Ovary (tissue), 10 donors: ENCODE data around the gene CRYBG1. TPM values are rescaled to one million over a fixed set of nuclear protein-coding genes. Genes with fewer than 3 reads are reported as not detected.

Experiments
- DNase-seq, 5 donors: peaks; one replicate each; pipeline ENCODE4 v3.0.0-alpha.2; 2019 to 2020
- H3K27ac ChIP-seq, 2 donors: fragments of 200-600 bp; one replicate each; pipeline versions ENCODE4 v1.5.1 to v1.8.0; 2019 to 2022
- H3K27me3 ChIP-seq: fragments of 200-600 bp; one replicate; pipeline ENCODE4 v1.8.0; 2022
- H3K36me3 ChIP-seq: fragments of 200-600 bp; sonication (generic); one replicate; pipeline ENCODE4 v1.5.1; 2019
- H3K4me1 ChIP-seq: one replicate; pipeline ENCODE4 v1.8.1; 2013; ENCODE audit warnings: mild to moderate bottlenecking, moderate library complexity; ENCODE audit not compliant: insufficient read depth
- H3K4me3 ChIP-seq: fragments of 200-600 bp; sonication (generic); one replicate; pipeline ENCODE4 v1.5.1; 2017
- H3K9me3 ChIP-seq, 2 donors: fragments of 200-600 bp in 1 of 2; sonication (generic) in 1 of 2; one replicate each; pipeline versions ENCODE4 v1.5.1 to v1.8.1; 2013 to 2019; ENCODE audit warnings: mild to moderate bottlenecking in 1 of 2, moderate library complexity in 1 of 2
- EP300 ChIP-seq: sonication (generic); formaldehyde crosslinking; IDR thresholded peaks from one replicate; pipeline ENCODE4 v1.6.1; 2017; ENCODE audit warnings: antibody characterized with exemption
- POLR2A ChIP-seq: fragments of 450-650 bp; IDR thresholded peaks from one replicate; pipeline ENCODE4 v1.6.1; 2017; ENCODE audit warnings: antibody characterized with exemption, mild to moderate bottlenecking, moderate library complexity
- WGBS, 3 donors: extraction: QIAGEN DNeasy Blood & Tissue Kit in 1 of 3; methylation state at CpG; one replicate each; pipeline versions ENCODE4 v1.1.5 to v1.1.7; 2013 to 2017; 5-methylcytosine and 5-hydroxymethylcytosine counted together
- intact Hi-C, 4 donors: fragments of 100-400 bp; cut with DNase I; formaldehyde crosslinking; loops; one replicate each; pipeline versions ENCODE4 v1.11.0 to v1.15.1; 2022 to 2023
- long read RNA-seq, 3 donors: library from polyadenylated mRNA in 2 of 3; unstranded in 2 of 3; transcript quantifications; one replicate each; pipeline ENCODE4 v2.0.0 and lab custom pipeline, GENCODE V29; 2021 to 2026
- polyA plus RNA-seq, 2 donors: library from polyadenylated mRNA; stranded (reverse); fragments of 200-250 nt in 1 of 2; fragments of 350-450 nt in 1 of 2; fragmentation: Illumina TruSeq in 1 of 2; extraction: RNeasy Lipid Tissue Mini Kit (QIAGEN cat#74804) in 1 of 2; gene quantifications; one replicate each; pipeline ENCODE4 v1.2.3, GENCODE V29; 2013 to 2014
- total RNA-seq, 7 donors: library from RNA; depleted of rRNA in 2 of 7; stranded (reverse); fragments of >200 nt in 2 of 7; fragmentation: NEBNext Ultra II Directional in 3 of 7; extraction: Animal tissue kit (Norgen Biotek cat#: 25700) in 3 of 7; gene quantifications; one replicate each; pipeline versions ENCODE4 v1.1.0 to v1.2.4, GENCODE V29; 2016 to 2023
- TF ChIP-seq, protein P1 (sequence below), 3 donors: fragments of 450-650 bp in 2 of 3; fragments of 200-600 bp in 1 of 3; IDR thresholded peaks; one replicate each; pipeline versions ENCODE4 v1.5.1 to v1.8.0; 2016 to 2022; ENCODE audit warnings: antibody characterized with exemption in 3 of 3, mild to moderate bottlenecking in 1 of 3
- donor health status: DM: no; HTN: no; CAD: no; lungs with moderate emphysema.
- donor health status: DM: no; HTN: no; CAD: no.
- donor health status: Bipolar disorder and iron deficiency.
- donor health status: DM: yes; HTN: yes; CAD: no.
- donor health status: DM: no; HTN: no; CAD: no.
- donor health status: DM: yes; HTN: yes; CAD: no.

The CRYBG1 gene, protein sequence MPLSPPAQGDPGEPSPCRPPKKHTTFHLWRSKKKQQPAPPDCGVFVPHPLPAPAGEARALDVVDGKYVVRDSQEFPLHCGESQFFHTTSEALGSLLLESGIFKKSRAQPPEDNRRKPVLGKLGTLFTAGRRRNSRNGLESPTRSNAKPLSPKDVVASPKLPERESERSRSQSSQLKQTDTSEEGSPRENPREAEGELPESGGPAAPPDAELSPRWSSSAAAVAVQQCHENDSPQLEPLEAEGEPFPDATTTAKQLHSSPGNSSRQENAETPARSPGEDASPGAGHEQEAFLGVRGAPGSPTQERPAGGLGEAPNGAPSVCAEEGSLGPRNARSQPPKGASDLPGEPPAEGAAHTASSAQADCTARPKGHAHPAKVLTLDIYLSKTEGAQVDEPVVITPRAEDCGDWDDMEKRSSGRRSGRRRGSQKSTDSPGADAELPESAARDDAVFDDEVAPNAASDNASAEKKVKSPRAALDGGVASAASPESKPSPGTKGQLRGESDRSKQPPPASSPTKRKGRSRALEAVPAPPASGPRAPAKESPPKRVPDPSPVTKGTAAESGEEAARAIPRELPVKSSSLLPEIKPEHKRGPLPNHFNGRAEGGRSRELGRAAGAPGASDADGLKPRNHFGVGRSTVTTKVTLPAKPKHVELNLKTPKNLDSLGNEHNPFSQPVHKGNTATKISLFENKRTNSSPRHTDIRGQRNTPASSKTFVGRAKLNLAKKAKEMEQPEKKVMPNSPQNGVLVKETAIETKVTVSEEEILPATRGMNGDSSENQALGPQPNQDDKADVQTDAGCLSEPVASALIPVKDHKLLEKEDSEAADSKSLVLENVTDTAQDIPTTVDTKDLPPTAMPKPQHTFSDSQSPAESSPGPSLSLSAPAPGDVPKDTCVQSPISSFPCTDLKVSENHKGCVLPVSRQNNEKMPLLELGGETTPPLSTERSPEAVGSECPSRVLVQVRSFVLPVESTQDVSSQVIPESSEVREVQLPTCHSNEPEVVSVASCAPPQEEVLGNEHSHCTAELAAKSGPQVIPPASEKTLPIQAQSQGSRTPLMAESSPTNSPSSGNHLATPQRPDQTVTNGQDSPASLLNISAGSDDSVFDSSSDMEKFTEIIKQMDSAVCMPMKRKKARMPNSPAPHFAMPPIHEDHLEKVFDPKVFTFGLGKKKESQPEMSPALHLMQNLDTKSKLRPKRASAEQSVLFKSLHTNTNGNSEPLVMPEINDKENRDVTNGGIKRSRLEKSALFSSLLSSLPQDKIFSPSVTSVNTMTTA (N-terminal part only)
- total RNA-seq (1 to 10 TPM; 3.0 to 7.4 (median 3.8) TPM), polyA plus RNA-seq (1 to 10 TPM; 1.5 to 5.3 TPM)
- long read RNA-seq, donor 1, partial matches to known transcripts = 1 of 1 reads
- long read RNA-seq, donor 1, other reads (novel, unspliced or antisense) = 0 of 1 reads
- long read RNA-seq, donor 2, partial matches to known transcripts = 16 of 32 reads
- long read RNA-seq, donor 2, other reads (novel, unspliced or antisense) = 16 of 32 reads
- long read RNA-seq, donor 3, partial matches to known transcripts = 0 of 1 reads
- long read RNA-seq, donor 3, other reads (novel, unspliced or antisense) = 1 of 1 reads

DNA sequence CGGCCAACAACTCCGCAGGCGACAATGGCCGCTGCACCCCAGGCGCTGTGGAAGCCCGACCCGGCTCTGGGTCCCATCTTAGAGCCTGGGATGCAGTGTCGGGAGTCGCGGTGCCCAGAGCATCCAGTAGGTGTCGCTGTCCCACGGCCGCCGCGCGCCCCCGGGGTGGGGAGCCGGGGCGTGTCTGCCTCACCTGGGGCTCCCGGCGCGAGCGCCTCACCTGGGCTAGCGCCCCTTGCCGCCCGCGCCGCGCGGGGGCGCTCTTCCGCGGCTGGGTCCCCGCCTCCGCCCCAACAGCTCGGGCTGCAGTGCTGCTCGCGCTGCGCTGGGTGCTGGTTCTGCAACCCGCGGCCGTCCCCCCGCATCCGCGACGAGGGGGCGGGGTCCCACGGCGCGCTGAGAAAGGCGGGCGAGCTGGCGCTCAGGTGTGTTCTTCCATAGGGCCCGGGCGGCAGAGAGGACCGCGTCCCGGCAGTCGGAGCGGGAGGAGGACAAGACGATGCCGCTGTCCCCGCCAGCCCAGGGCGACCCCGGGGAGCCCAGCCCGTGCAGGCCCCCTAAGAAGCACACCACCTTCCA, at the start of gene CRYBG1:
TSS of gene CRYBG1 (plus strand) at position 308 of the 579 bp plus-strand sequence. CDS start at position 500, 192 bp downstream.
- DNase-seq = peak; percentile 20 to 57 (median 22)
- TF ChIP-seq EP300 (no peak), POLR2A (no peak)
- TF ChIP-seq, protein P1, sequence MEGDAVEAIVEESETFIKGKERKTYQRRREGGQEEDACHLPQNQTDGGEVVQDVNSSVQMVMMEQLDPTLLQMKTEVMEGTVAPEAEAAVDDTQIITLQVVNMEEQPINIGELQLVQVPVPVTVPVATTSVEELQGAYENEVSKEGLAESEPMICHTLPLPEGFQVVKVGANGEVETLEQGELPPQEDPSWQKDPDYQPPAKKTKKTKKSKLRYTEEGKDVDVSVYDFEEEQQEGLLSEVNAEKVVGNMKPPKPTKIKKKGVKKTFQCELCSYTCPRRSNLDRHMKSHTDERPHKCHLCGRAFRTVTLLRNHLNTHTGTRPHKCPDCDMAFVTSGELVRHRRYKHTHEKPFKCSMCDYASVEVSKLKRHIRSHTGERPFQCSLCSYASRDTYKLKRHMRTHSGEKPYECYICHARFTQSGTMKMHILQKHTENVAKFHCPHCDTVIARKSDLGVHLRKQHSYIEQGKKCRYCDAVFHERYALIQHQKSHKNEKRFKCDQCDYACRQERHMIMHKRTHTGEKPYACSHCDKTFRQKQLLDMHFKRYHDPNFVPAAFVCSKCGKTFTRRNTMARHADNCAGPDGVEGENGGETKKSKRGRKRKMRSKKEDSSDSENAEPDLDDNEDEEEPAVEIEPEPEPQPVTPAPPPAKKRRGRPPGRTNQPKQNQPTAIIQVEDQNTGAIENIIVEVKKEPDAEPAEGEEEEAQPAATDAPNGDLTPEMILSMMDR (IDR thresholded peaks at IDR 0.05) = peak in 1 of 3 donors; percentile 30
- no peaks in the 10 kb centered on the region for H3K36me3 ChIP-seq
- intact Hi-C loops = no loop called here
- H3K9me3 ChIP-seq = no peaks in the 10 kb centered on the region
- peak within 1 kb of the TSS; percentile 37 for H3K4me3 ChIP-seq
- no peaks in the 10 kb centered on the region for H3K27me3 ChIP-seq
- H3K4me1 ChIP-seq = peaks cover 5% of the 10 kb centered on the region
- no peak within 1 kb of the TSS for H3K27ac ChIP-seq
- 0 to 1% (median 1%) methylated on average over 31 to 66 of the region's 66 CpGs for WGBS, 3 donors

DNA sequence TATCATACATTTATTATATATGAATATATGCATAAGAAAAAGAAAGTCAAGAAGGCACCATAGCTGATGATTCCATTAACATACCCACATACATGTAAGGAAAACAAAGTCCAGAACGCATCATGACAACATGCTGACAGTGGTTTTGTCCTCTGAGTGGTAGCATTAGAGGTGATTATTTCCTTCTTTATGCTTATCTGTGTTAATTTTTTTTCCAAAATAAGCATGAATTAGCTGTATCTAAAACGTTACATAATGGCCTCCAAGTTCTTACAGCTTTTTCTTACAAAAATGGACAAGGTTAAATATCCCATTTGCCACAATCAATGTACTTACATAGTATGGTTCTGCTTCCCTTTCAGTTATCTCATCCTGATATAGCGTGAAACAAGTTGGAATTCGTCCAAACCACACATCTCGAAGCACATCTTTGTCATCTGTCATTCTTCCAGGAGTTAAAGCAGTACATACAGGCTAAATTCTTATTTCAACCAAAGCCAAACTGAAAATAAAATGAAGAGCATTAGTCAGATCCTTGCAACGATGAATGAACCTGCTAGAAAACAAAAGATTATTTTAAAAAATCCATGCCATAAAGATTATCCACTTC, 44.6 kb upstream of the CRYBG1 start:
- Histone ChIP-seq H3K4me3 (no peak overlapping the region), H3K9me3 (no peaks in the 10 kb centered on the region), H3K27me3 (no peaks in the 10 kb centered on the region), H3K27ac (no peak overlapping the region), H3K4me1 (peaks cover 3% of the 10 kb centered on the region), H3K36me3 (no peaks in the 10 kb centered on the region)
- intact Hi-C loops = no loop called here
- no peak for DNase-seq
- TF ChIP-seq, protein P1 (IDR thresholded peaks at IDR 0.05) = no peak
- no peak for TF ChIP-seq EP300
- WGBS, 3 donors = 63 to 75% (median 66%) methylated on average over 6 of the region's 6 CpGs

DNA sequence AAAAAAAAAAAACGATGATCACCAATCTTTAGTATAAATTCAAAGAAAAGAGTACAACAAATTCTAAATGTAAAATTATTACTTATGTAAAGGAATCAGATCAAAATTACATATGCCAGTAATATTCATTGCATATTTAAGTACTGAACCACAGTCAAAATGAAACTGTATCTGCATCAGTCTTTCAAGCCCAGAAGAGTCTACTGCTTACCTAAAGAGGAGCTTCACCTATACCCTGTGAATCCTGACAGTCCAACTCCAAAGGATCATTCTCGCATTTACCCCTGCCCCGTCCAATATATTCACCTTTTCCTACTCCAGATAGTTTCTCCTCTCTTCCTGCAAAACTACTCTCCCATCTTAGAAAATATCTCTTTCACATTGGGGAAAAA, 44.1 kb upstream of the CRYBG1 start:
- Histone ChIP-seq H3K36me3 (no peaks in the 10 kb centered on the region), H3K4me1 (peaks cover 3% of the 10 kb centered on the region), H3K27me3 (no peaks in the 10 kb centered on the region), H3K27ac (no peak overlapping the region), H3K4me3 (no peak overlapping the region), H3K9me3 (no peaks in the 10 kb centered on the region)
- intact Hi-C loops = no loop called here
- no peak for TF ChIP-seq EP300
- TF ChIP-seq POLR2A = no peak
- TF ChIP-seq, protein P1 (IDR thresholded peaks at IDR 0.05) = no peak
- no peak for DNase-seq
- WGBS, 3 donors = 85 to 92% (median 91%) methylated on average over 3 of the region's 3 CpGs
